Suppressor macrophage treated with lipopolysaccharide for 4 hours (primary cell): ENCODE results near the gene BPGM.

Experiments
- DNase-seq: peaks from one replicate; pipeline ENCODE4 v3.0.0-alpha.2; 2020

The BPGM gene

GRCh38 chr7:134699021-134699818 lies 52.6 kb downstream of the BPGM start:
- DNase-seq, result no peak

- DNase-seq, result no peak
These were observed 53.2 kb downstream of the BPGM start for GRCh38 chr7:134699899-134700298.

GRCh38 chr7:134701272-134701671 lies 54.6 kb downstream of the BPGM start:
- DNase-seq, result peak; percentile 20

GRCh38 chr7:134702366-134703240 lies 56.0 kb downstream of the BPGM start:
- no peak for DNase-seq

GRCh38 chr7:134703241-134703594 lies 56.6 kb downstream of the BPGM start:
- no peak for DNase-seq

- DNase-seq, result no peak
These were observed 57.1 kb downstream of the BPGM start for GRCh38 chr7:134703782-134704181.

GRCh38 chr7:134704827-134705226 lies 58.2 kb downstream of the BPGM start:
- no peak for DNase-seq

- DNase-seq, result no peak
These were observed 59.1 kb downstream of the BPGM start for GRCh38 chr7:134705716-134706115.

GRCh38 chr7:134706468-134706867 lies 59.8 kb downstream of the BPGM start:
- no peak for DNase-seq

GRCh38 chr7:134707663-134708378 lies 61.2 kb downstream of the BPGM start:
- DNase-seq, result peak; percentile 52

- DNase-seq, result no peak
These were observed 62.0 kb downstream of the BPGM start for GRCh38 chr7:134708692-134709091.

GRCh38 chr7:134709197-134709596 lies 62.5 kb downstream of the BPGM start:
- DNase-seq, result no peak

- DNase-seq, result no peak
These were observed 63.8 kb downstream of the BPGM start for GRCh38 chr7:134710511-134710853.

GRCh38 chr7:134710854-134711624 lies 64.4 kb downstream of the BPGM start:
- DNase-seq, result no peak

- DNase-seq, result no peak
These were observed 65.5 kb downstream of the BPGM start for GRCh38 chr7:134712196-134712595.

GRCh38 chr7:134714470-134715205 lies 68.0 kb downstream of the BPGM start:
- no peak for DNase-seq

GRCh38 chr7:134718211-134718875 lies 71.7 kb downstream of the BPGM start:
- DNase-seq, result no peak

- DNase-seq, result no peak
These were observed 73.7 kb downstream of the BPGM start for GRCh38 chr7:134720091-134720935.

- DNase-seq, result no peak
These were observed 74.5 kb downstream of the BPGM start for GRCh38 chr7:134721171-134721570.

GRCh38 chr7:134722786-134723322 lies 76.2 kb downstream of the BPGM start:
- no peak for DNase-seq
